RKO (cell line): Measurements from ENCODE around the gene RGMB.
A peak's percentile ranks its signal among the peaks of the same experiment; 100 is the strongest.

Experiments
- DNase-seq: peaks from one replicate; pipeline ENCODE4 v3.0.0-alpha.2; 2016; ENCODE audit warnings: low spot score

Gene RGMB

GRCh38 chr5:98827161-98827560 lies 53.7 kb downstream of the RGMB start:
- DNase-seq: peak; percentile 68

GRCh38 chr5:98827588-98828284 lies 54.3 kb downstream of the RGMB start:
- DNase-seq: no peak

- DNase-seq: no peak
Observed at GRCh38 chr5:98836175-98836574, 62.7 kb downstream of the RGMB start.

- no peak for DNase-seq
Observed at GRCh38 chr5:98839469-98840383, 66.3 kb downstream of the RGMB start.

DNA sequence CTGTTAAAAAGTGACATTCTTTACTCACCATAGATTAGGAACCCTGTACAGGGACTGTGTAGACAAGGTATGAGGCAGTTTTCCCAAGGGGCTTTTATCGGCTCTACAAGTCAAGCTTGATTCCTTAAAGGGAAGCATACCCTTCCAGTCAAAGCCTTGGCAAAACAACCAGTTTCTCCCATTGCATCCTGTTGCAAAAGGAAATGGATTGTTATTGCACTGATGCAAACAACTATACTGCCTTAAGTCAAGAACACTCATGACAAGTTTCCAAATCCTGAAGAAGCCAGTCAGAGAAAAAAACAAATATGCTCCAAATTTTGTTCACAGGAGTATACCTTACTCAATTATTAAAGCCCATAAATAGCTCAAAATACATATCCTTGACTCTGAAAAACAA lies 67.5 kb downstream of the RGMB start:
- DNase-seq: no peak

DNA sequence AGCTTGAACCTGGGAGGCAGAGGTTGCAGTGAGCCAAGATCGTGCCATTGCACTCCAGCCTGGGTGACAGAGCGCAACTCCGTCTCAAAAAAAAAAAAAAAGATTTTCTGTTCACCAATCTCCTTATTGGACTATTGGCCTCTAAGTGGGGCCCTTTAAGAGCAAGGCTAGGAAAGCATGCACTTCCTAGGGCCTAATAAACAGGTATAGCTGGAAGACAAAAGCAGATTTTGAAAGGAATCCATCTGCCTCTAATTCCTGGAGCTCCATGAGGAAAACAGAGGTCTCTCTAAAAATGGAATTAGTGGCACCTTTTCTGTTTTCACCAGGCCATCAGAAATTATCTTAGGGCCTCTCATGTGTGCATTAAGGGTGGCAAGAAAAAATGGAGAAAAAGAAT lies 70.0 kb downstream of the RGMB start:
- no peak for DNase-seq

- DNase-seq: no peak
Observed at GRCh38 chr5:98844865-98845264, 71.4 kb downstream of the RGMB start.

- DNase-seq: no peak
Observed at GRCh38 chr5:98845878-98846277, 72.4 kb downstream of the RGMB start.
